HG03558 (cell line): ENCODE data around the gene AKNA.

ENCODE experiments used
- ATAC-seq: cut with Tn5 transposase; IDR thresholded peaks from one replicate; pipeline ENCODE4 v1.9.1; 2021; ENCODE audit warnings: moderate number of reproducible peaks; ENCODE audit not compliant: unreplicated experiment; ENCODE audit errors: extremely low read depth

AKNA gene

DNA sequence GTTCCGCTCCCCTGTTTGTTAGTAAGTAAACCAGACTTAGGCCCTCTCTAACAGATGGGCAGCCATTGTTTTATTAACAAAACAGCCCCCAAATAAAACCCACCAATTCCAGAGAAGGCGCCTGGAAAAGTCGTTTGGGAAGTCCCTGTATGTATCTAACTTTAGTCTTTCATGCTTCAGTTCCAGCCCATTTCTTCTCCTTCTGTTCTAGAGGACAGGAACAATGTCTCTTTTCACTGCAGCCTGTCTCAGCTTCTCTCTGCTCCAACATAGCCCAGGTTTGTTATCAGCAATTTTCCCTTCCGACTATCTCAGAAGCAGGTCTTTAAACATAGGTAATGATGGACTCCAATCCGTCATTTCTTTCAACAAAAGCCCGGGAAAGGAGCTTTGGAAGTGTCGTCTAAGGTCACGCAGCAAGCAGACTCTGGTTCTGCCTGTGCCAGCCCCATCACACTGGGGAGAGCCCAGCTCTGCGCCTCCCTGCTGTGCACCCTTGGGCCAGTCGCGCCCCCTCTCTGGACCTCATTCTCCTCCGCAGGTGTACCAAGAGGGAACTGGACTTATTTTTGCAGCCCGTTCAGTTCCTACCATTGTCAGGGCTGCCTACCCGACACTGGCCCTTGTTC, 9.6 kb upstream of the AKNA start:
- ATAC-seq, result no peak

DNA sequence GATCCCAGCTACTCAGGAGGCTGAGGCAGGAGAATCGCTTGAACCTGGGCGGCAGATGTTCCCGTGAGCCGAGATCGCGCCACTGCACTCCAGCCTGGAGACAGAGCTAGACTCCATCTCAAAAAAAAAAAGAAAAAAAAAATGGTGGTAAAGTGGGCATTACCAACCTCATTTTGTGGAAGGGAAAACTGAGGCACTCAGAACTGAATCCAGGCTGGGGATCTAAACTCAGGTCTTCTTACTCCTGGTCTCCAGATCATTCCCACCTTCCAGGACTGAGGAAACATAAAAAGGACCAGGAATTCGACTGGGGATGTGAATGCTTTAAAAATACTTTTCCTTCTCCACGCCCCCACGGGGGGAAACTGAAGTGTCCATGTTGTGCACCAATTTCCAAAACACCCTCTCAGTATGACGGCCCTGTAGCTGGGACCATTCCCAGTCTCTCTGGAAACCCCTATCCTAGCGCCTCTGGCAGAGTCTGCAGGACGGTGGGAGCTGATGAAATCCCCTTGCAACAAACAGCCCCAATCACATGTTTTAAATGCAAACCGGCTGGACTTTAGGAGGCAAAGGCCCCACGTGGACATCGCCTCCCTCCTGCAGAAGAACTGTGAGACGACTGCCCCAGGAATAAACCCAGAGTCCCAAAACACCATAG, 8.9 kb upstream of the AKNA start:
- ATAC-seq, result no peak

DNA sequence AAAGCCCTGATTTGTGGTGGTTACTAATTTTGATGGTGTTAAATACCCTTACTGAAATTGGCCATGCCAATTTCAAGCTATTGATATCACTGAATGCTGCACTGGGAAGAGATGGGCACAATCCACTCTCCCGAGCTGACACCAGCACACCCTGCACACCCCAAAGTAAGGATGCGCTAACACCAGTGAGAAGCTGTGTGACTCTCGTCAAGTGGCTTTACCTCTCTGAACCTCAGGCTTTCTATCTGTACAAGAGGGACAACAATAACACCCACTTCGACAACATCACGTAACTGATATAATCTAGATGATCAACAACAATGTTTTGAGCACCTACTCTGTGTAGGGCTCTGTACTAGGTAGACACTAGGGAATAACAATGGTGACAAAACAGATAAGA, 8.0 kb upstream of the AKNA start:
- ATAC-seq, result no peak

DNA sequence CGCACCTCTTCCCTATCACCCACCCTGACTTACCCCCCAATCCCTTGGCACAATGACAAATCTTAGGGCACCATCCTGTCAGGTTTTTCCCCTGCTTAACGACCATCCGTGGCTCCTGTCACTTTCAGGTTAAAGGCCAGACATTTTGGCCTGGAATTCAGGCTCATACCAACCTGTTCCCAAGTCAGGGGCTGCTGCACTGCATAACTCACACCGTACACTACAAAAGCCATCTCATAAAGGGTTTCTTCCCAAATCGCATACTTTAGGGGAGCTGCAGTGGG, 7.5 kb upstream of the AKNA start:
- no peak for ATAC-seq

DNA sequence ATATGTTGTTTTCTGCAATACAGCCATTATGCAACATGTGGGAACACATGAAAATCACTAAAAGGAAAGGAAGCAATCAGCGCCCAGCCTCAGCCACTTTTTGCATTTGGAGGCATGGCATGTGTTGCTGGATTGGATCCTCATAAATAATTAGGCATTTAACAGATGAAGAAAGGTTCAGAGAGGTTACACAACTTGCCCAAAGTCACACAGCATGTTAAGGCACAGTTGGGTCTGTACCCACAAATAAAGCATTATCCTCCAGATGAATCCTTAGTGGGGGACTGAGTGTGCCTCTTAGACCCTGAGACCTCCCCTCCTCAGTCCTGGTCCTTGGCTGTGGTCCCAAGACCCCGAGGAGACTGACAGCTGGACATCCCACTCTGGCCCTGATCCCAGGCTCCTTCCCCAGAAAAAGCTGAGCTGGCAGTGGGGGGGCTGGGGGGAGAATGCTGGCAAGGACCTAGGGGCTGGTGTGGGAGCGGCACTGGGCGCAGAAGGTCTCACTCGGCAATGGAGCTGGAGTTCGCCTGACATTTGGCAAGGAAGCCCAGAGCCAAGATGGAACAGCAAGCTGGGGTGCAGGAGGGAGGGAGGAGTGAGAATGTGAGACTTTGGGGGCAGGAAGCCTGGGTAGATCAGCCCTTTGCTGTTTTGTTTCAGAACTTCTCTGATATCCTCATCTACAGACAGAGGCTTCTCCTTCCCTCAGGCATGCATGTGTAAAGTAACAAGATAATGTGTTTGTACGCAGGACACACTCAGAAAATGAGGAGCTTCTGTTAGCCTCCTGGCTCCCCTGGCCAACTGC, 6.9 kb upstream of the AKNA start:
- no peak for ATAC-seq

DNA sequence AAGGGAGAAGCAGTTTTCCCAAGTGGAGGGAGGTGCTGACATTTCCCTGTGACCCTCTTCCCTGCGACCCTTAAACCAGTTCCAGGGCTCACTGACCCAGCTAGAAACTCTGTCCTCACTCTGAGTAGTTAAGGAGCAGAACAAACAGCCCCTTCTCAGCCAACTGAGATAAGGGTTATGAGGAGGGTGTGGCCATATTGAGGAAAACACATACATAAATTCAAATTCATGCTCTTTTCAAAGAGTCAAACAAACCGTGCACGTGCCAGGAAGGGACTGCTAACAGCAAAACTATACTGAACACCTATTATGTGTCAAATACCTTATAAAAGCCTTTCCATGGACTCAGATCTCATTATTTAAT, 4.9 kb upstream of the AKNA start:
- ATAC-seq, result no peak

DNA sequence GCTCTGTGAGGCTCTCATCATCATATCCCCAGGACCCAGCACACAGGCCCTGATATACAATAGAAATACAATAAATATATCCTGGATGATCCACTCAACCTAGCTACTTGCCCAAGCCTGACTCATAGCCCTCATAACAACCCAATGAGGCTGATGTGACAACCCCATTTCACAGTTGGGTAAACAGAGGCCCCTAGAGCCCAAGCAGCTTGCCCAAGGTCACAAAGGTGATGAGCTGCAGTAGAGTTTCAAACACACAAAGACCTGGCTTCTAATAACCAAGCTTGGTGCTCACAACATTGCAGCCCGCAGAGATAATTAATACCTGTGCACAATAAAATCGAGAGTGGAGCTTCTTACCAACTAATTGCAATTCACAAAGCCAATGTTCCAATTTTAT, 3.2 kb upstream of the AKNA start:
- no peak for ATAC-seq

DNA sequence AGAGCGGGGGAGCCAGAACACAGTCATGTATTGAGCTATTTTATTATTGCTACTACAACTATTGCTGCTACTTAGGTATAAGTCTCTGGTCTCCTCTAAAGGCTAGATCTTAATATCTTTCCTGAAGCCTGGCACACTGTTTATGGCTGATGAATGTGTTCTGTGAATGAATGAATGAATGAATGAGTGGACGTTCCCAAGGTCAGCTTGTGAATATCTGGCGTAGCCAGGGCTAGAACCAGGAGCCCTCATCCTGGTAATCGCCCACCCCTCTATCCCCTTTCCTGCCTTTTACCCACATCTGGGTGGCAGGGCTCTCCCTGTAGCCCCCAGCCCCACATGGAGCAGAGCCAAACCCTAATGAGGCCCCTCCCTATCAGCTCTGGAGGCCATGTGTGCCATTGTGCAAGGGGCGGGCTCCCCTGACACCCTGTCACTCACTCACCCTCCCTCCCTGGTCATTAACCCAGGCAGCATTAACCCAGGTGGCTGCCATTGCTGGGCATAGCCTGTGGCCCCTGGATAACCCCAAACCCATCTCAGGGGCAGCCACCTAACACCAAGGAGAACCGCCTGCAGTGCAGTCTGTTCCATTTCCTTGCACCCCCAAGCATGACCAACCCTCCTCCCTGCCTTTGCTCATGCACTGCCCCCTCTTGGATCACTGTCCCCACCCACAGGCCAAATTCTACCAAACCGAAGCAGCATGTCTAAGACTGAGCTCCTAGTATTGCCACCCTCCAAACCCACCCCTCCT, 2.0 kb upstream of the AKNA start:
- ATAC-seq, result no peak

DNA sequence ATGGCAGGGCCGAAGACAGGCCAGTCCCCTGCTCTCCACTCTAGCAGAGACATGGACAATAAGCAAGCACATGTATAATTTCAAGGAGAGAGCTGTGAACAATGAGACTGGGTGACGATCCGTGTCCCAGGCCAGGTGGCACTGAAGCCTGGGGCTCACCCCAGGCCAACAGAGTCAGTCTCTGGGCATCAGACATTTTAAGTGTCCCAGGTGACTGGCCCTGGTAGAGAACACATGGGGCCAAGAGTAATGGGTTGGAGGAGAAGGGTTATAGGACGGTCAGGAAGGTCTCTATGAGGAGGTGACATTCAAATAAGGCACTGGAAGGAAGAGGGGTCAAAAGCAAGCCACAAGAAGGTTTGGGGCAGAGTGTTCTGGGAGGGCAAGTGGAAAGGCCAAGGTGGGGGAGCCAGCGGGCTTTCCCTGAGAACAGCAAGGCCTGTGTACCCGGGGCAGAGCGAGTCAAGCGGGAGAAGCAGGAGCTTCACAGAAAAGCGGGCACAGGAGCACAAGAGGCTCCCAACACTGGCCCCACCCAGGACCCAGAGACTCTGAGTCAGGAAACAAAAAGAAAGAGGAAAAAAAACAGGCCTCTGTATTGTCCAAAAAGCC, 1.1 kb upstream of the AKNA start:
- ATAC-seq, result no peak

DNA sequence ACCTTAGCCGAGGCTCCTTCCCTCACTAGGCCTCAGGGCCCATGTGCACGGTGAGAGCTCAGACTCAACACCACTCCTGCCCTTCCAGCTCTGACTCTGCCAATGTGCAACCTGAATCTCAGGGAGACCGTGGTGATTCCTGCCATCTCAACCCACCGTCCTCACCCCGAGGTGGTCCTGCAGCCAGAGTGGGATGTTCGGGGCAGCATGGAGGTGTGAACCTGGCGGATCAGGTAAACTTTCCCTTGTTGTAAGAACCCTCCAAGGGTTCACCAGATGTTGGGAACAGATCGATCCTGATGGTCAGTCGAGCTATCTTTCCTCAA, 538 bp upstream of the AKNA start:
- no peak for ATAC-seq

DNA sequence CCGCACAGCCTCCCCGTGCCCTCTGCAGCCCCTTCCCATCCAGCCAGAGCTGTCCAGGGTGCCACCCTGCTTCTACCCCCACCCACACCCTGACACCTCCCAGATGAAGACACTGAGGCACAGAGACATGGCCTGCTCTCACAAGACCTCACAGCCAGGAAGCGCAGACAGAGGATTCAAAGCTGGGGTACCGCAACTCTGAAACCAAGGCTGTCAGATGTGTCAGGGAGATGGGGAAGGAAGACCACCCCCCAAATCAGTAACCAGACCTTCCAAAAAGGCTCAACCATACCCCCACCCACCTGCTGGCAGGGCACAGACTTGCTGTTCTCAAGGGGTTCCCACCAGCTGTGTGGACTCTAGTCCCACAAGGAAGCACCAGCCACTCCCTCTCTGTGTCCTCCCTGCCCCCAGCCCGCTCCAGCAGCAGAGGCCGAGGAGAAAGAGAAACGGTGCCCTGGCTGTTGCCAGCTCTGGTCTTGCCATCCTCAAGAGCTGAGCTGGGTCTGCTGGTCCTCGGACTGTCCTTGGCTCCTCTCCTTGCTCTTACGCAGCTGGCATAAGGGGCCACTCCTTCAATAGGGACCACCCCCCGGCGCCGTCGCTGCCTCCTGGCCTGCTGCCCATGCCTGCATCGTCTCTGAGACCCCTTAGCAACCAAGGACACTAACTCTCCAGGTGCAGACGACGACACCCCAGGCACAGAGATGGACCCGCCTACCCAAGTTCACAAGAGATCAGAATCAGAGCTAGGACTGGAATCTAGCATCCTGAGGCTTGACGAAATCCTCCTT, 699 bp downstream of the AKNA start:
- no peak for ATAC-seq

DNA sequence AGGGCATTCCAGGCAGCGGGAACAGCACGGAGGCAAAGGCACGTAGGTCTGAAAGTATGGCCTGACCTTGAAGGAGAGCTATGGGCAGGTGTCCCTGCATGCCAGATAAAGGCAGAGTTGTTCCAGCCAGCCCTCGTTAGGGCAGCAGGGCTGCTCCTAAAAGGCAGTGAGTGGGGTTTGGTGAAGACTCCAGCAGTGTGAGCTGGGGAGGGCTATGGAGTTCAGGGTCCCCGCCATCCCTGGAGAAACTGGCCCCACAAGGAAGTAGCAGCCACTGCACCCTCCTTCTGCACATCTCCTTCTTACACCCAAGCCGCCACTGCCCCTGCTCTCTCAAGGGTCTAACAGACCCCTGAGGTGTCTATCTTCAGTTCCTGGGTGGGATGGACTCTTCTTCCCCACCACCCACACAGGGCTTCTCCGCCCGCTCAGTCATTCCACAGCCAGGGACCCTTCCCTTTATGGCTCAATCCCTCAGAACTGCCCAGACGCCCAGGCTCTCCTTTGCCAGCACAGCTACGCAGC, 1.4 kb downstream of the AKNA start:
- ATAC-seq, result no peak

DNA sequence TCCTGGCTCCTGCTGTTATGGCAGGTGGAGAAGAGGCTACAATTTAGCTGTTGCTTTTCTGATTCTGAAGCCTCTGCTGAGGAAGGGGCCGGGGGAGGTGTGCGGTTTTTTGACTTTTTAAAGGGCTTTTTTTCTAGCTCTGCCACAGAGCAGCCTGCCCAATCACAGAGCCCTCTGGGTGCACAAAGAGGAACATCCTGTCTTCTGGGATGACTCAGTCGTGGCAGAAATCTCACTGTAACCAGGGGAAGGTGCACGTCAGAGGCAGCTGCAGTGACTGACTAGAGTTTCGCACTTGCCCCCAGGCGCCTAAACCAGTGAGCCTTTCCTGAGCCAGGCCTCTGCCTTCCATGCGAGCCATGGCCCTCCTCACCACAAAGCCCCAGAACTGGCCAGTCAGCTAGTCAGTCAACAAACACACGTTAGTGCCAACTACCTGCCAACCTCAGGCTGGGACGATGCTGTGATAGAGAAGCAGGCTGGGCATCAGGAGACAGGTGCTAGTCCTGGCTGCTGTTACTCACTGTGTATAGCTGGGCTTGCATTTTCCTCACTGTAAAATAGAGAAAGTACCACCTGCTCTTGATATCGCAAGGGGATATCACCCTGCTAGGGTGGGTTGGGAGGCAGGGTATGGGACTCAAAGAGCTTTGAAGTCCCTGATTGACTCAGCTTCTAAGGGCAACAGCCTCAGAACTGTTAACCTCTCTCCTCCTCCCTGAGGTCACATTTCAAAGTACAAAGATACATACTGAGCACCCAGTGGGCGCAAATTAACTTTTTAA, 2.2 kb downstream of the AKNA start:
- ATAC-seq, result peak; percentile 50

DNA sequence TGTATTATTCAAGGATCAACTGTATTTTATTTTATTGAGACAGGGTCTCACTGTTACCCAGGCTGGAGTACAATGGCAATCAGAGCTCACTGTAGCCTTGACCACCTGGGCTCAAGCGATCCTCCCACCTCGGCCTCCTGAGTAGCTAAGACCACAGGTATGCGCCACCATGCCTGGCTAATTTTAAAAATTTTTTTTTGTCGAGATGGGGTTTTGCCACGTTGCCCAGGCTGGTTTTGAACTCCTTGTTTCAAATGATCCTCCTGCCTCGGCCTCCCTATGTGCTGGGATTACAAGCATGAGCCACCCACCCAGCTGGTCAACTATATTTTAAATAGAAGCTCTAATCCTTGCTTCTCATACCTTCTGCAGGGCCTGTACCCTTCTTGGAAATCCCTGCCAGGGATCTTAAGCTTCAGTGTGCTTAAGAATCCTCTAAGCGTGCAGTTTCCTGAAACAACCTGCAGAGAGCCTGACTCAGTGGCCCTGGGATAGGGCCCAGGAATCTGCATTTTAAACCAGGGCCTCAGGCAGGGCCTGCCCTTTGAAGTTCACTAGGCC, 2.9 kb downstream of the AKNA start:
- no peak for ATAC-seq

DNA sequence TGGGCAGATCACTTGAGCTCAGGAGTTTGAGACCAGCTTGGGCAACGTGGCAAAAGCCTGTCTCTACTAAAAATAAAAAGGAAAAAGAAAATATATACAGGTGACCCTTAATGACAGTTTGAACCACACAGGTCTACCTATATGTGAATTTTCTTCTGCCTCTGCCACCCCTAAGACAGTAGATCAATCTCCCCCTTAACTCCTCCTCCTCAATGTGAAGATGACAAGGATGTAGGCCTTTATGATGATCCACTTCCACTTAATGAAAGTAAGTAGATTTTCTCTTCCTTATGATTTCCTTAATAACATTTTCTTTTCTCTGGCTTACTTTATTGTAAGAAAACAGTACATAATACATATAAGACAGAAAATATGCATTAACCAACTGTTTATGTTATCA, 3.4 kb downstream of the AKNA start:
- no peak for ATAC-seq

DNA sequence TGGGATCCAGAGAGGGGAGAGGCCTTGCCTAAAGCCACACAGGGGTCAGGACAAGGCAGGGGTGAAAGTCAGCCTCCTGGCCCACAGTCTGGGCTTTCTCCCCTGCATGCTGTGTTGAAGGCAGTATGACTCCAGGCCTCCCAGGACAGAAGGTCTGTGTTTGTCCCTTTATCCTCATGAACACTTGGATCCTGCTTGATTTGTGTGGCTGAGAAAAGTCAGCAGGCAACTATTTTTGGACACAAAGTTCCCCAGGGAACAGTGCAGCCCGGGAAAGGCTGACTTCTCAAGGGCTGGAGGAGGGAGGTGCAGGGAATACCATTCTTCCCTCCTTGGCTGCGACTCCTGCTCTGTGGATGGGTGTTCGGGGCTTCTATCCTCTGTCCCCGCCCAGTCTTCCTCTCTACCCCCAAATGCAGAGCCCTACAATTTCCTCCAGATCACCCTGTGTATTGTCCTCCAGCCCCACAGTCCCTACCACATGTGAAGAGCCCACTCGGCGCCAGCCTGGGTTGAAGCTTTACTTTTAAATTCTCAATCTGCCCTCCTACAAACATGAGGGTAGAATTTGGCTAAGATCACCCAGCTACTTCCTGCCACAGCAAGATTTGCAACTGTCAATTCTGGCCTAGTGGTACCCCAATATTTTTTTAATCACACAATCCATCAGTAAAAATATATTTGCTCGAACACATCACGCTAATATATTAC, 4.1 kb downstream of the AKNA start:
- no peak for ATAC-seq

DNA sequence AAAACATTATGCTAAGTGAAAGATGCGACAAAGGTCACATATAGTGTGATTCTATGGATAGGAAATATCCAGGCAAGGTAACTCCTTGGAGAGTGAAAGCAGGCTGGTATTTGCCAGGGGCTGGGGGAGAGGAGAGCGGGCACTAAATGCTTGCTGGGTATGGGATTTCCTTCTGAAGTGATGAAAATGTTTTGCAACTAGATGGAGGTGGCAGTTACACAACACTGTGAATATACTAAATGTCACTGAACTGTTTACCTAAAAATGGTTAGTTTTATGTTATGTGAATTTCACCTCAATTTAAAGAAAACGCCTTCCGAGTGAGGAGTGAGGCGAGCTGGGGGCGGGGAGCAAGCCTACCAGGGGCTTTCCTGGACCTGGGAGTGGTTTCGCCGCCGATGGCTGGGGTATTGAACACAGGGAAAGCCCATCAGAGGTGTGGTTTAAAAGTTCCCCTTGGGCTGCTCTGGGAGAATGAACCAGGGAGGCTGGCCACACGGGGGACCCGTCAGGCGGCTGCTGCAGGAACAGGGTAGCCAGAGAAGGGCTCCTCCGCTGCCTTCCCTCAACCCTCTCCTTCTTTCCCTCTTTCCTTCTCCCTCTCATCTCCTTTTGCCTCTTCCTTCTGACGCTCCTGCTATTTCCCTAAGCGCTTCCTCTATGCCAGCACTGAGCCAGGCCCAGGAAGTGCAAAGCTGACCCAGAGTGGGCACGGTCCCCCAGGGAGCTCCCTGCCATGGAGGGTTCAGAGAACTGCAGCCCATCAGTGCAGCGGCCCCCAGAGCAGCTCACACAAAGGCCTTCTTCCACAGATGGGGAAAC, 4.9 kb downstream of the AKNA start:
- no peak for ATAC-seq
